Measurements from ENCODE around the gene UAP1L1. TPM values are rescaled to one million over a fixed set of nuclear protein-coding genes. Genes with fewer than 3 reads are reported as not detected.

UAP1L1 gene
- total RNA-seq, 1 donor from 2014 or later = 40.2 TPM

DNA sequence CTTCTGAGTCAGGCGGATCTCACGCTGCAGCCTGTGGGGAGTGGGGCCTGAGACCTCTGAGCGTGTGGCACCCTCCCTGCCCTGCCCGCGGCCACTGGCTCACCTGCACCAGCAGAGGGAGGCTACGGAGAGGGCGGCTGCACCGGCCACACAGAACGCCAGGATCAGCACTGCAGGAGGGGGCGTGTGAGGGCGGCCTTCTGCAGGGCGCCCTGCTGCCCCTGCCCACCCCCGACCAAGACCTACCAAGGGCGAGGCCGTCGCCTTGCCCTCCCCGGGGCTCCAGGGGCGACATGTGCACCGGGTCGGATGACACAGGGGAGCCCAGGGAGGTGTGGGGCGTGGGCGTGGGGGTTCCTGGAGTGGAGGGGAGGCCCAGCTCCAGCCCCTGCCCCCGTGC lies 36.7 kb upstream of the UAP1L1 start:
- DNase-seq (ENCODE audit: low read depth) = no peak

DNA sequence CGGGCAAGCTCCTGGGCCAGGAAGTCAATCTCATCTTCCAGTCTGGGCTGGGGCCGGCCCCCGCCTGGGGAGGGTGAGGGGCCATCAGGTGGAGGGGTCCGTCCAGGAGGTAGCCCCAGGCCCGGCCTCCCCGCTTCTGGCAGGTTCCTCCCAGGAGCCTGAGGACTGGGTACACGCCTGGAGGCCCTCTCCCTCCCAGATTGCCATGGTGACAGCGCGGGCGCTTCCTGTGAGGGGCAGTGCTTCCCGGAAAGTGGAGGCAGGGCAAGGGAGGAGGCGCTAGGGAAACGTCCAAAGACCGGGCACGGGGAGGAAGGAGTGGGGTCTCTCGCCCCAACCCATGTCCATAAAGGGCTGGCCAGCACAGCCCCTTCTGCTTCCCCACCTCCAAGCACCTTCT lies 36.2 kb upstream of the UAP1L1 start:
- DNase-seq (ENCODE audit: low read depth) = no peak

GRCh38 chr9:137042751-137043727 lies 34.3 kb upstream of the UAP1L1 start:
- no peak for DNase-seq (ENCODE audit: low read depth)

GRCh38 chr9:137044037-137044436 lies 33.3 kb upstream of the UAP1L1 start:
- no peak for DNase-seq (ENCODE audit: low read depth)

DNA sequence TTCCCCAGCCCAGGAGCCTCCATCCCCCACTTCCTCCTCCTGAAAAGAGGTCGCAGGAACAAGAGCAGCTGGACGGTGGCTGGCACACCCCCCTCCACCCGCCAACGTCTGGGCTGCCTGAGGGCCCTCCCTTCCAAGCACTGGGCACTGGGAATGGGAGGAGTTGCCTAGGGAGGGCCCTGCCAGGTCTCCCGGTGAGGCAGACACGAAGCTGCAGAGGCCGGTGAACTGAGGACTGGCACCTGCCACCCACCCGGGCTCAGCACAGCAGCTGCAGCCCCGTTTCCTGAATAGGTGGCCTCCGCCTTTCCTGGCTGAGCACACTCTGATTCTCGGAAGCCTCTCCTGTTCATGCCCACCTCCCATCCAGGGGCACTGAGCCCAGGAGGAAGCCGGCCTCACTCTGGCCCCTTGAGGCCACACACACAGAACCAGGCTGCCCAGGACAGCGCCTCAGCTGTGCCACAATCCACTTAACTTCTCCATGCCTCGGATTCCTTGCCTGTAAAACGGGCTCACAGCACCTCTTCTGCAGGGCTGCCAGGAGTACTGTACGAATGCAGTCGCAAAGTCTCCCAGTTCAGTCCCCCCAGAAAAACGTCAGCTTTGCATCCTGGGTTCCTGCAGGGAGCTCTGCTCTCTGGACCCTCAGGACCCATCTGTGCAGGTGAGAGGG lies 32.7 kb upstream of the UAP1L1 start:
- DNase-seq (ENCODE audit: low read depth) = no peak

DNA sequence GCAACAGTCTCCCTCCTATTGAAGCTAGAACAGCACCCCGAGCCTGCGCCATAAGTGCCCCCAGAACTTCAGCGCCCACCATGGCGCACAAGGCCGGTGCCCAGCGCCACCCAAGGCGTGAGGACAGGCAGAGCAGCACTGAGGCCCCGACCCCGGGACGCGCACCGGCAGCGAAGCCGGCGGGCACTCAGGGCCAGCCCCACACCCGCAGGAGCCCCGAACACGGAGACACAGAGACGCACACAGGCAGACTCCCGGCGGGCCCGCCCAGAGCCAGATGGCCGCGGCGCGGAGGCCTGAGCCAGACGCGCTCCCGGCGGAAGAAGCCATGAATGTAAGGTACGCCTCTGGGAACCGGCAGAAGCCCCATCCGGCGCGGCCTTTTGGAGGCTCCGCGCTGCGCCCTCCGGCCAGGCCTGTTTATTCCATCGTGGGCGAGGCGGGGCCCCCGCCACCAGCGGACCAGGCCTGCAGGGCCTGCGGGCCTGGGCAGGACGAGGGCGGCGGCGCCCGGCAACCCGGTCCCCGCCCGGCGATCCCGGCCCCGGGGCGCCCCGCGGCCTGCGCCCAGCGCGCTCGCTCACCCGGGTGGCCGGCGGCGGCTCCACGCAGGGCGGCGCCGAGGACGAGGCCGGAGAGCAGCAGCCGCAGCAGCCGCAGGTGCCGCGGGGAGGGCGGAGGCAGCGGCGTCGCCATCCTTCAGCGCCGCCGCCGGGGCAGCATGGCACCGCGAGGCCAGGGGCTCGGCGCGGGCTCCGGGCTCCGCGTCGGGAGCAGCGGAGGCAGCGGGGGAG lies 31.8 kb upstream of the UAP1L1 start:
- DNase-seq (ENCODE audit: low read depth) = peak; percentile 38

DNA sequence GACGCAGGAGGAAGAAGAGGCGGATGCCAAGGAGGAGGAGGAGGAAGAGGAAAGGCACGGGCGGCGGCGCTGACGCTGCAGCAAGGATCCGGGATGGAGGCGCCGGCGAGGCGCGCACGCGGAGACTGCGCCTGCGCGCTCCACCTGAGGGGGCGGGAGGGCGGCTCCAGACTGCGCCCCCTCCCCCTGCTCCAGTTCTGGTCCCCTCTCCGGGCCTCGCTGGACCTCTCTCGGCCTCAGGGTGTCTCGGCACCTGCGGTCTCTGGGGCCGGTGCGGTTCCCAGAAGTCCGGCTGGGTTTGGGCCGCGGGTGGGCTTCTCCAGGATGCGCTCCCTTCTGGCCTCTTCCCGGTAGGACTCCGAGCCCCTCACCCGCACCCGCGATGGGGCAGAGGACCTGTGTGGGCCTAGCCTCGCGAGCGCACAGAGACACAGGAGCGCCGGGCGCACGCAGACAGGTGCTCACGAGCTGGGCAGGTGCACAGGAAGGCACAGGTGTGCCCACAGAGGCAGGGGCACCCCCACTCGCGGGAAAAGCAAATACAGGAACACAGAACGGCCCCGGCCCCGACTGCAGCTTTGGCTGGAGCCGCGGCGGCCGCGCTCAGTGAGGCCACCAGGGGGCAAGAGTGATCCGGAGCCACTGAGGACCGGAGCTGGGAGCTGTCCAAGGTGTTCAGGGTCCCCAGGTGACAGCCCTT lies 31.1 kb upstream of the UAP1L1 start, which contains the start of gene NPDC1:
Gene NPDC1 (minus strand): TSS at position 90 of the 700 bp plus-strand sequence. CDS start 188 bp downstream, outside the sequence.
- DNase-seq (ENCODE audit: low read depth) = peak; percentile 72

GRCh38 chr9:137048655-137049543 lies 28.4 kb upstream of the UAP1L1 start:
- no peak for DNase-seq (ENCODE audit: low read depth)

- DNase-seq (ENCODE audit: low read depth) = peak; percentile 76
Observed at GRCh38 chr9:137049544-137050449, 27.5 kb upstream of the UAP1L1 start.

GRCh38 chr9:137050570-137050969 lies 26.7 kb upstream of the UAP1L1 start:
- no peak for DNase-seq (ENCODE audit: low read depth)

DNA sequence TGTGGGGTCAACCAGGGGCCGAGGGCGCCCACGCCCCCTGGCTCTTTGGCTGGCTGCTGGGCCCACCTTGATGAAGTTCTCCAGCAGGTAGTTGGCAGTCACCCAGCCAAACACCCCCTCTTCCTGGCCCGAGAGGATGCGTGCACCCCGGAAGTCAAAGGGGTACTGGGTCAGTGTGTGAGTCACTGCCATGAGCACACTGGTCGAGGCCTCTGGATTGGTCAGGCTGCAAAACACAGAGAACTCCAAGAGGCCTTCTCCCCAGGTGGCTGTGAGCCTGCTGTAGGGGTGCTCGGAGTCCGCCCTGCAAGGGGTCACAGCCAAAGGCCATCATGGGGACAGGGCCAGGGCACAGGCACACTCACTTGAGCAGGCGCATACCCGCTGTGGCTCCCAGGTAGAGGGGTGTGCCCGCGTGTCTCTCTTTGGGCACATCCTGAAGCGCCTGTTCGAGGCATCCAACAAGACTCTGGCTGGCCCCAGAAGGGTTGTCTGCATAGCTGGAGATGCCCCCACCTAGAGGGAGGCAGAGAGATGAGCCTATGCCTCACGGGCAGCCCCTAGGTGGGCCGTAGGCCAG lies 26.1 kb upstream of the UAP1L1 start:
- DNase-seq (ENCODE audit: low read depth) = no peak

DNA sequence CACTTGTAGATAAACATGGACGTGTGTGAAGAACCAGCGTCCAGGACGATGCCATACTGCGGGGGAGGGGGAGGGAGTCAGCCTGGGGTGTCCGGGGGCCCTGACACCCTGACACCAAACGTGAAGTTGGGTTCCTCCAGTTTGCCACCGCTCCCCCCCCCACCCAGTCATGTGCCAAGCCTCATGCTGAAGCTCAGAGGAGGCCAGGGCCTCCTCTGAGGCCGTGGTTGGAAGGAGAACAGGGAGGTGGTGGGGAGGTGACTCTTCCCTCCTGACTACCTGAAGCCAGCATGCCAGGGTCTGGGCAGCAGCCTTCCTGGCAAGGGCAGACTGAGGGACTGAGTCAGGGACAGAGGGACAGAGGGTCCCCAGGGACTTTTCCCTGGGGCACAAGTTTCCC lies 25.0 kb upstream of the UAP1L1 start:
- DNase-seq (ENCODE audit: low read depth) = no peak

- no peak for DNase-seq (ENCODE audit: low read depth)
Observed at GRCh38 chr9:137052998-137053943, 24.0 kb upstream of the UAP1L1 start.

GRCh38 chr9:137053944-137054931 lies 23.1 kb upstream of the UAP1L1 start, which contains the start of gene ENTPD2:
TSS of gene ENTPD2 (minus strand) at chr9:137054061. CDS start at chr9:137053997, 64 bp downstream.
- DNase-seq (ENCODE audit: low read depth) = no peak

DNA sequence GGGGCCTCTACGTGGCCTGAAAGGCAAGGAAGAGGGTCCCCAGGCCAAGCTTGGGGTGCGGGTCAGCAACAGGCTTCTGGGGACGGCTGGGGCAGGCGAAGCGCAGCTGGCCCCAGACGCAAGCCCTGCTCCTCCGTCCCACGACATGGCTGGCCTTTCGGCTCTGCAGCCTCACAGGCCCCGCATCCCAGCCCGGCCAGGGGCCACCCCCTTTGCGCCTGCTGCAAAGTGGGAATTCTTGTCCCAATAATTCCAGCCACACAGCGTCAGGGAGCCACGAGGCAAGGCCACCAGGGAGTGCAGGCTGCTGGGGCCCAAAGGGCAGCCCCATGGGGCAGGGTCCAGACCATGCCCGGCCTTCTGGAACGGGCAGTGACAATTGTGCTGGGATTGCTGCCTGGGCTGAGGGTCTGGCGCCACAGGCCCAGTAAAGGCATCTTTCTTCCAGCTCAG lies 22.4 kb upstream of the UAP1L1 start:
- DNase-seq (ENCODE audit: low read depth) = no peak
